COLO668 (cell line): ENCODE data around the gene COX4I2.
"Not testable (repeated sequence)": the region's sequence is repeated elsewhere in the genome, so short reads cannot be mapped to it uniquely, and the experiment has no call there.

Experiments used
- DNase-seq: peaks from one replicate; lab custom pipeline; 2025; ENCODE audit not compliant: unreplicated experiment; lab: John Stamatoyannopoulos, UW

Gene COX4I2

DNA sequence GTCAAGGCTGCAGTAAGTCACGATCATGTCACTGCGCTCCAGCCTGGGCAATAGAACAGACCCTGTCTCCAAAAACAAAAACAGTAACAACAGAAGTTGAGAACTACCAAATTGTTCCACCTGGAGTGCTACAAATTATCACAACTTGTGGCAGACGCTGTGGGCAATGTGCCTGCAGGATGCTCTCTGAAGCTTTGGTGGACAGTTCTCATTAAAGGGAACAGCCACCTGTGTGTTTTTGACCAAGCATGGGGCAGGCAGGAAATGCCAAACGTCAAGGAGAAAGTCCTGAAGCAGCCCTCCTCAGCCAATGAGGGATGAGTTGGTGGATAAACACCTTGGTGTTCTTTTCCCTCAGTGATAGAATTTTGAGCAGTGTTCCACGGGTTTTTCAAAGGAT is 15.8 kb downstream of the COX4I2 start:
- no peak for DNase-seq

DNA sequence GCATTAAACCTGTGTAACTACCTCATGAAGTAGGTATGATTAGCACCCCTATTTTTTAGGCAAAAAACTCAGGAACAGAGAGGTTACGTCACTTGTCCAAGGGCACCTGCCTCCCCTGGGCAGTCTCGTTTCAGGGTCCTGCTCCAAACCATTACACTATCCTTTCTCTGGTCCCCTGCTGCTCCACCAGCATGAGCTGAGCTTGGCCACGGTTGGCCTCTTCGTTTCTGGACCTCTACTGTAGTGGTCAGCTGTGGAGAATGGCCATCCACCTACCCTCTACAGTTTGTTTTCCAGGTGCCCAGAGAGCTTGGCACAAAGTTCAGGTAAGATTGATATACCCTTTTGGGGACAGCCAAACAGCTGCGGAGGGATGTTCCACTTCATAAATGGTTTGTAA is 16.8 kb downstream of the COX4I2 start:
- DNase-seq, result no peak

DNA sequence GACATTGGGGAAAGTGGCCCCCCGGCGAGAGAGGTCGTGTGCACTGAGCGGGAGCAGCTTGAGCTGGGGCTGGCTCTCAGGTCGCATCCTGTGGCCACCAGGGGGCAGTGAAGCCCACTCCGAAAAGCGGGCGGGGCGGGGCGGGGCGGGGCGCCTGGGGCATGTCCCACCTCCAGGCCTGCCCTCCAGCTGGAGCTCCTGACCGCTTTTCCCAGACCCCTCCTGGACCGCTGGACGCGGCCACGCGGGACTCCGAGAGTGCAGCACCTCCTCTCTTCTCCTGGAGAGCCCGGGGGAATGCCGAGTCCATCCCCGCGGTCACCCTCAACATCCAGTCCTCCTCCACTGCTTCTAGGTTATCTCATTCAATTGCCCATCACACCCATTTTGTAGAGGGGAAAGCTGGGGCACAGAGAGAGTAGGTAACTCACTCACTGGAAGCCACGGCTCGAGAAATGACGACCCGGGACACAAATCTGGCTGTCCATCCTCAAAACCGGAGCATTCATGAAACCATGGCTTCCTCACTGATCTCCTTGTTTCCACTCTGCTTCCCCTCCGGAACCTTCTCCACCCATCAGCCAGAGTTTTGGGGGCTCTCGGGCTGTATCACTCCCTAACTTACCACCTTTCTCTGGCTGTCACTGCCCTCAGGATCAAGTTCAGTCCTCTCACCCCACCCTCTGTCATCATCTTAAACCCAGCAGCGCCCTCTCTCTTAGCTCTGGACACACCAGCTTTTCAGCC is 24.1 kb downstream of the COX4I2 start:
- DNase-seq, result peak; percentile 85

GRCh38 chr20:31662372-31662854 is 24.7 kb downstream of the COX4I2 start:
- no peak for DNase-seq

DNA sequence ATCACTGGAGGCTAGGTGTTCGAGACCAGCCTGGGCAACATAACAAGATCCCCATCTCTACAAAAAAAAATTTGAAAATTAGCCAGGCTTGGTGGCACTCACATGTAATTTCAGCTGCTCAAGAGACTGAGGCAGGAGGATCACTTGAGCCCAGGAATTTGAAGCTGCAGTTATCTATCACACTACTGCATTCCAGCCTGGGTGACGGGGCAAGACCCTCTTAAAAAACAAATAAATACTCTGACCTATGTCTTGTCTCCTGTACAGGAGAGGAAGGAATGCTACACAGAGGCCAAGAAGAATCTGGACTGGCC is 25.8 kb downstream of the COX4I2 start:
- no peak for DNase-seq

DNA sequence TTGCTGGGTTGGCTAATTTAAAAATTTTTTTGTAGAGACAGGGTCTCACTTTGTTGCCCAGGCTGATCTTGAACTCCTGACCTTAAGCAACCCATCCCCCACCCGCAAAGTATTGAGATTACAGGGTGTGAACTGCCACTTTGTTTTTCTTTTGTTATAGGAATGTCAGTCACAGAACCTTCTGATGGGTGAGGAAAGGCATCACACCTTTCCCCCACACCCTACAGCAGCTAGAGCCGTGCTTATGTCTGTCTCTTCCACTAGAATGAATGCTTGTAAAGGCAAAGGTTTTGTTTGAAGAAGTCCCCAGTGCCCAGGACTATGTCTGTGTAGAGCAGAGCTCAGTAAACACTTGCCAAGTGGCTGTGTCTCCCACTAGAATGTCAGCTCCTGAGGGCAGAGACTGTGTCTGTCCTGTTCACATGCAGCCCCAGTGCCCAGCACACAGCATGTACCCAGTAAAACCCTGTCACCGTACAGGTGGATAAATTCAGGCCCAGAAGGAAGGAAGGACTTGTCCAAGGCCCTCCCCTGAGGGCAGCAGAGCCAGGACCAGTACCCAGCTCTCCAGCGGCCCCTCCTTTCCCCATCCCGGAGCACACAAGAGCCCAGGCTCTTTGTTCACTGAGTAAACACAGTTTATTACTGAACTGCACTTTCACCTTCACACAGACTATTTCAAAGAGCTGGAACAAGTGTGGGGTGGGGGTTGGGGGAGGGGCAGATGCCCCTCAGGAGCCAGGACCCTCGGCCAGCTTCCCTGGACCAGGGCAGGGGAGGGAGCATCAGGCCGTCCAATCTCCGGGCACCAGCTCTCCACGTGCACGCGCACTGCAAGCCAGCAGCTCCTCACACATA is 26.4 kb downstream of the COX4I2 start:
- peak; percentile 84 for DNase-seq

DNA sequence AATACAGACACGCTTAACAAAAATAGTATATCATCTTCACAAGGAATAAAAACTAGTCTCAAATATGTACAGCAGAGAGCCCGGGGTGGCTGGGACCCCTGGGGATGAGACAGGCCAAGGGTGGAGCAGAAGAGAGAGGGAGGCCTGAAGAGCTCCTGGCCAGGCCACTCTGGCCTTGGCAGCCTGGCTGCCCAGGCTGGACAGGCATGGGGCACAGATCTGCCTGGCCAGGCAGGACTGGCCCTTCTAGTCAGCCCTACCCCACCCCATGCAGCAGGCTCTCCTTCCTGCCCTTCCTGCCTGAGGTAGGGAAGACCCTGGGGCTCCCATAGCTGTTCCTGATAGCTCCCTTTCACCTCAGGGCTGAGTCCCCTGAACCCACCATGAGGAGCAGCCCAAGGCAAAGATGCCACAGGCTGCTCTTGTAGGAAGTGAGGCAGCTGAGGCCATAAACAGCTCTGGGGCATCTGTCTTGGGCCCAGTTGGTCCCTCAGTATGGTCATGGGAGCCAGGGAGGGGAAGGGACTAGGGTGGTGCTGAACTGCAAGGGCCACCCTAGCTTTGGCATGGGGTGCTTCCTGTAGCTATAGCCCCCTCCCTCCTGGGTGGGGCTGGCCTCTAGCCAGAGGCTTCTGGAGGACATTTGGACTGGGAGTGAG is 27.1 kb downstream of the COX4I2 start:
- DNase-seq, result peak; percentile 41

DNA sequence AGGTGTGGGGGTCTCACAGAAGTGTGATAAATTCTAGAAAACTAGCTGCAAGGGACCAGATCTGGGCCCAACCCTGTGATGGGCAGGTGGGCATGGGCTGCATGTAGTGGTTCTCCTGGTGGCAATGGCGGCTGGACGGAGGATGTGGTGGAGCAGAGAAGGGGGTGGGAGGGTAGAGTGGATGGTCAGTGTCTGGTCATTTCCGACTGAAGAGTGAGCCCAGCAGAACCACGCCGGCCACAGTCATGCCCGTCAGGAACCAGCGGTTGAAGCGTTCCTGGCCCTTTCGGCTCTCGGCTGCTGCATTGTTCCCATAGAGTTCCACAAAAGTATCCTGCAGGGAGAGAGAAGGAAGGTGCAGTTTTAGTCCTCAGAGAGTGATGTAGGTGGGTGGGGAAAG is 28.0 kb downstream of the COX4I2 start:
- DNase-seq, result no peak

GRCh38 chr20:31666258-31667042 is 28.7 kb downstream of the COX4I2 start:
- DNase-seq, result no peak

DNA sequence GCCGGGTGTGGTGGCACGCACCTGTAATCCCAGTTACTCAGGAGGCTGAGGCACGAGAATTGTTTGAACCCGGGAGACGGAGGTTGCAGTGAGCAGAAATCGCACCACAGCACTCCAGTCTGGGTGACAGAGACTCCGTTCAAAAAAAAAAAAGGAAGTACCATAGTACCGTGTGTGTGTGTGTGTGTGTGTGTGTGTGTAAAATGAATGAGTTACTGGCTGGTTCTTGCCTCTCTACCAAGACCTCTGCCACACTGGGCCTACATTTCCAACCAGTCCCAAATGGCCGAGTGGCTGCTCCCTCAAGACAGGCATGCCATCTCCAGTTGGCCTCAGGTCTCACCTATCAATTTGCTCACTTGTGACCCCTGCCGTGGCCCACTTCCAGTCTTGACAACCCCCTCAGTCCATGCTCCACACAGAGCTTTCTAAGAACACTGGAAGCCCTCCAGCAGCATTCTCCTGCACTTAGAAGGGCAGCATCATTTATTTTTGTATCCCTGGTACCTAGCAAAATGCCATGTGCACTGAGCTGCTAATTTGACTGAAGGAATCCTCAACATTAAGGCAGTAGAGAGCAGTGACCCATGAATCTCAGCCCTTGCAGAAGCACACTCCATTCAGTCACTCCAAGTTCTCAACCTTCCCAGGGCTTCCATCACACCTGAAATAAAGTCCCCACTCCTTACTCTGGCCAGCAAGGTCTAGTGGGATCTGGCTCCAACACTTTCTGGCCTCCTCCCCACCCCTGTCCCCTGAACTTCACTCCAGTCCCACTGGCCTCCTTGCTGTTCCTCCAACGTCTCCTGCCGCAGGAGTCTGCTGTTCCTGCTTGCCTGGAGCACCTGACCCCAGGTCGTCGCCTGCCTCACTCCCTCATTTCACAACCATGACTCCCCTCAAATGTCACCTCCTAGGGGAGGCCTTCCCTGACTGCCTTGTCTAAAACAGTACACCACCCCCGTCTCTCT is 29.9 kb downstream of the COX4I2 start:
- DNase-seq, result no peak

DNA sequence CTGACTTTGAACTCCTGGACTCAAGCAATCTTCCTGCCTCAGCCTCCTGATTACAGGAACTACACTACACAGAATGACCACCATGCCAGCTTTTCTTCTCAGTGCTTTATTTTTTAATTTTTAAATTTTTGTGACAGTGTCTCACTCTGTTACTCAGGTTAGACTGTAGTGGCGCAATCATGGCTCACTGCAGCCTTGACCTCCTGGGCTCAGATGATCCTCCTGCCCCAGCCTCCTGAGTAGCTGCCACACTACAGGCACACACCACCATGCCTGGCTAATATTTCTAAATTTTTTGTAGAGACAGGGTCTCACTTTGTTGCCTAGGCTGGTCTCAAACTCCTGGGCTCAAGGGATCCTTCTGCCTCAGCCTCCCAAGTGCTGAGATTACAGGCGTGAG is 31.2 kb downstream of the COX4I2 start:
- DNase-seq, result not testable (repeated sequence)

DNA sequence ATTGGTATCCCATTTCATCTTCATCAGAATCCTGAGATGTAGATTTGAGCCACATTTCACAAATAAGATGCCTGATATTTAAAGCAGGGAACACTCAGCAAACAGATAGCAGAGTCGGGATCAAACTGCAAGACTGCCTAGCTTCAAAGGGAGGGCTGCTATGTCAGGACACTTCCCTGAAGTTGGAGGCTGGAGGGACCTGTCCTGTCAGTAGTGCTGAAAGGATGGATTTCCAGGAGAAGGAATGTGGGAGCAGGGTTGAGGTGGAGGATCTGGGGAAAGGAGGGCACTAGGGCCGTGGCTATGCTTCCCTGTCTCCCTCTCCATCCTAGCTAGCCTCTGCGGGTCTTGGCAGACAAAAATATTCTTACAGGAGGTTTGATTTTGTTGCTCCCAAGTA is 32.2 kb downstream of the COX4I2 start:
- no peak for DNase-seq

DNA sequence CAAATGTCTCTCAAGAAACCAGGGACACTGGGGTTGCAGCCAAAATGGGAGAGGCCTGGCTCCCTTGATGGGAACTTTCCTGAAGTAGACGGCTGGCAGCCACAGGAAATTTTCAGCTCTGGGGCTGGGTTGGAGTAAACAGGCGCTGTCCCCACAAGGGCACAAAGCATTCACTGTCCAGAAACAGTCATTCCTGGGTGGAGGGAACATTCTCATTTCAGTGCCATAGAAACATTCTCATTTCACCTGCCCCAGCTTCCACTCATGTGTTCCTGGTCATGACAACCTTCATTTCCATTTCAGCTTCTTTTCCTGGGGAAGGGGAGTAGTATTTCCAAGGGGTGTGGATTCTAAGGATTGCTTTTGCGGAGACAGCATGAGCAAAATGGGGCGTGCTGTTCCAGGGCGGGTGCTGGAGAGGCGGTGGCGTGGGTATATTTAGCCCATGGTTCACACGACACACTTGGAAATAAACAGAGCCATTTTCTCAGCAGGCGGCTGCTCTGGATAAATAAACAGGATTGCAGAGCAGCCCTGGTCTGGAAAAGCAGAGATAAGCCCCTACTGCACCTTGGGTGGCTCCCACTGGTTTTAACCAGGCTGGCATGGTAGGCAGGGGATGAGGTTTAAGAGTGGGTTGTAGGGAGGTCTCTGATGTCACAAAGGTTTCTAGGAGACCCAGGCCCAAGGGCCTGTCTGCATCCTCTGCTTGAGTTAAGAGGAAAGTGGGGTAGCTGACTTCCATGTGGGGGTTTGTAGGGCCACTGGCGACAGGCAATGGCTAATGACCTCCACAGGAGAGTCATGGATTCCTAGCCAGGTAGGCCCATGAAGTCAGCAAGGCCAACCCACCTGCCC is 32.9 kb downstream of the COX4I2 start:
- peak; percentile 58 for DNase-seq

GRCh38 chr20:31671324-31671723 is 33.6 kb downstream of the COX4I2 start:
- no peak for DNase-seq

- no peak for DNase-seq
Measured at GRCh38 chr20:31673435-31673834, 35.7 kb downstream of the COX4I2 start.

GRCh38 chr20:31673943-31674463 is 36.3 kb downstream of the COX4I2 start:
- no peak for DNase-seq

DNA sequence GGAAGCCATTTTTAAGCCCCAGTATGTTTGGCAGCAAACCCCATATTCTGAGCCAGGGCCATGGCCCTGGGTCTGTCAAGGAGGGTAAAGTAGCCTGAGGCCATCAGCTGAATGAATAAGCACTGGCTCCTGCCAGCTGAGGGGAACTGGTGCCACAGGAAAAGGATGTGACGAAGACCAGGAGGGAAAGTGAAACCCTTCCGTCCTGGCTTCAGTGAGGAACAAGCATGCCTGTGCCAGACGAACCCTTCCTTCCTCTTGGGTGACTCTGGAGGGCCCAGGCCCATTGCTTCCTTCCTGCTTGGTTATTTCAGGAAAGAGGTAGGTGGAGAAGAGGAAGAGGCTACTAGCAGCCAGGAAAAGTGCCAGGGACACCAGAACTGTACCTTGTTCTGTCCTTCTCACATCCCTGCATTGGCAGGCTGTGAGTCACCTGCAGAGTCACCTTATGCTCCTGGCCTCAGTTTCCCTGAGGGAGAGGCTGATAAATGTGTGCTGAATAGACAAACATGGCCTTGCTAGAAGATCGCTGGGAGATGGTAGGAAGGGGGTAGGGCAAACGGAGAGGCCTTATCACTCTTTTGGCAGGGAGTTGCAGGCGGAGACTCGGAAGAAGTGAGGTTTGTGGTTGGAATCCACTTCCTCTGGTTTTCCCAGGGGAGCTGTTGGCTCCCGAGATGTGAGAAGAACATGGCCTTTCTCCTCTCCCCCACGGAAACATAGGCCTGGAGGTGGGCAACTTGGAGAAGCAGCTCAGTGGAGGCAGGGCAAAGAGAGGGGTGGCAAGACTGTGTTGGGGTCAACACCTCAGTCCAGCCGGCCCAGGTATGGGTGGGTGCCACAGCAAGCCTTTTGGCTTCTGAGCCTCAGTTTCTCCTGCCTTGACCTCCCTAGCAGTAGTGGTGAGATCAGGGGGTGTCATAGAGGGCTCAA is 37.4 kb downstream of the COX4I2 start:
- DNase-seq, result no peak
